OCI-LY1 (cell line): Measurements from ENCODE around the gene IRF2.

Source experiments
- H2AFZ ChIP-seq: fragments of 200-600 bp; sonication (generic), shearing (Covaris generic); 2 replicates; pipeline ENCODE4 v1.6.0; 2014; ENCODE audit warnings: antibody characterized with exemption, mild to moderate bottlenecking, low read length
- H3F3A ChIP-seq: fragments of 200-600 bp; sonication (generic), shearing (Covaris generic); 2 replicates; pipeline ENCODE4 v1.6.0; 2014; ENCODE audit warnings: mild to moderate bottlenecking, antibody characterized with exemption, low read length, moderate library complexity; ENCODE audit not compliant: insufficient read depth
- H3K27ac ChIP-seq: fragments of 200-600 bp; sonication (generic); 2 replicates; pipeline ENCODE4 v1.5.1; 2014; ENCODE audit warnings: low read length, mixed run types, mild to moderate bottlenecking, low read depth; ENCODE audit not compliant: poor library complexity, severe bottlenecking
- H3K27me3 ChIP-seq: fragments of 200-600 bp; sonication (generic); 2 replicates; pipeline ENCODE4 v1.6.0; 2014; ENCODE audit warnings: antibody characterized with exemption, mild to moderate bottlenecking, low read length, moderate library complexity; ENCODE audit not compliant: insufficient read depth
- H3K36me3 ChIP-seq: fragments of 200-600 bp; sonication (generic); 2 replicates; pipeline ENCODE4 v1.6.1; 2014; ENCODE audit warnings: mild to moderate bottlenecking, antibody characterized with exemption, low read length, moderate library complexity, mixed read lengths; ENCODE audit not compliant: insufficient read depth
- H3K4me1 ChIP-seq: fragments of 200-600 bp; sonication (generic); 2 replicates; pipeline ENCODE4 v1.5.1; 2014; ENCODE audit warnings: mild to moderate bottlenecking, low read length, moderate library complexity; ENCODE audit not compliant: insufficient read depth, severe bottlenecking
- H3K4me2 ChIP-seq: fragments of 200-600 bp; sonication (generic), shearing (Covaris generic); 2 replicates; pipeline ENCODE4 v1.6.1; 2014; ENCODE audit warnings: low read length
- H3K4me3 ChIP-seq: fragments of 200-600 bp; sonication (generic); 2 replicates; pipeline ENCODE4 v1.5.1; 2014; ENCODE audit warnings: low read length, low read depth, mild to moderate bottlenecking, mixed read lengths; ENCODE audit not compliant: poor library complexity, severe bottlenecking
- H3K79me2 ChIP-seq: fragments of 200-600 bp; shearing (Covaris generic); 2 replicates; pipeline ENCODE4 v1.6.1; 2016; ENCODE audit warnings: mixed run types, low read length, mixed read lengths; ENCODE audit not compliant: insufficient read depth
- H3K9ac ChIP-seq: fragments of 200-600 bp; sonication (generic), shearing (Covaris generic); 2 replicates; pipeline ENCODE4 v1.6.1; 2014; ENCODE audit warnings: mild to moderate bottlenecking, low read length, mixed read lengths
- H3K9me2 ChIP-seq: fragments of 200-600 bp; sonication (generic), shearing (Covaris generic); 2 replicates; pipeline ENCODE4 v1.6.1; 2014; ENCODE audit warnings: low read depth, mild to moderate bottlenecking, low read length, mixed read lengths
- H3K9me3 ChIP-seq: fragments of 200-600 bp; shearing (Covaris generic); 2 replicates; pipeline ENCODE4 v1.6.1; 2014; ENCODE audit warnings: low read length, mixed read lengths
- H4K20me1 ChIP-seq: fragments of 200-600 bp; sonication (generic), shearing (Covaris generic); 2 replicates; pipeline ENCODE4 v1.6.0; 2016; ENCODE audit warnings: mild to moderate bottlenecking, low read length; ENCODE audit not compliant: insufficient read depth
- EZH2 ChIP-seq: fragments of 200-600 bp; sonication (generic), shearing (Covaris generic); IDR thresholded peaks from 2 replicates; pipeline ENCODE4 v1.8.0; 2017; ENCODE audit warnings: borderline replicate concordance, mixed run types, mild to moderate bottlenecking, antibody characterized with exemption, low read length, moderate library complexity, mixed read lengths
- TF ChIP-seq, protein P1 (sequence below): fragments of 200-600 bp; sonication (generic), shearing (Covaris generic); IDR thresholded peaks from 2 replicates; pipeline ENCODE4 v1.5.1; 2017; ENCODE audit warnings: mild to moderate bottlenecking, antibody characterized with exemption, low read length, moderate library complexity, mixed read lengths

IRF2 gene

DNA sequence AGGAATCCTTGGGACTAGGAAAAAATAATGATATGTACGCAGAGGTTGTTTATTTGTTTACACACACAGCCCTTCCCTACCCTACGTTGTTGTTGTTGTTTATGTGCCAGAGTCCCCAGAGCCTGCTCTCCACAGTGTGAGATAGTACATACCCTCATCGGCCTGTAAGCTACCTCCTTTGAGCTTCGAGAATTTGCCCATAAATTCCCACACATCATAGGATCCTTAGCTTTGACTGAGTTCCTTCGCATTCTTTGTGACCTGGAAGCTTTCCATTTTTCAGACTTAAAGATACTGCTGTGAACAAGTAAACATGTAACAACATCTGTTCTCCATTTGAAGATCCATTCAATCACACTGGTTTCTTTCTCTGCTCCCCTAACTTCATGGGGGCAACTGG lies 114.5 kb downstream of the IRF2 start:
- Histone ChIP-seq H3K27me3 (no peaks in the 10 kb centered on the region), H4K20me1 (no peaks in the 10 kb centered on the region), H3K9me3 (no peaks in the 10 kb centered on the region), H3K79me2 (no peaks in the 10 kb centered on the region), H2AFZ (no peak overlapping the region), H3K36me3 (no peaks in the 10 kb centered on the region; the same call in 1 of the 2 replicates), H3K4me2 (no peak overlapping the region), H3F3A (no peaks in the 10 kb centered on the region), H3K4me1 (peaks cover 19% of the 10 kb centered on the region), H3K4me3 (no peak overlapping the region), H3K9me2 (no peaks in the 10 kb centered on the region), H3K27ac (no peak overlapping the region), H3K9ac (no peak overlapping the region)
- no peak for TF ChIP-seq EZH2
- TF ChIP-seq, protein P1, sequence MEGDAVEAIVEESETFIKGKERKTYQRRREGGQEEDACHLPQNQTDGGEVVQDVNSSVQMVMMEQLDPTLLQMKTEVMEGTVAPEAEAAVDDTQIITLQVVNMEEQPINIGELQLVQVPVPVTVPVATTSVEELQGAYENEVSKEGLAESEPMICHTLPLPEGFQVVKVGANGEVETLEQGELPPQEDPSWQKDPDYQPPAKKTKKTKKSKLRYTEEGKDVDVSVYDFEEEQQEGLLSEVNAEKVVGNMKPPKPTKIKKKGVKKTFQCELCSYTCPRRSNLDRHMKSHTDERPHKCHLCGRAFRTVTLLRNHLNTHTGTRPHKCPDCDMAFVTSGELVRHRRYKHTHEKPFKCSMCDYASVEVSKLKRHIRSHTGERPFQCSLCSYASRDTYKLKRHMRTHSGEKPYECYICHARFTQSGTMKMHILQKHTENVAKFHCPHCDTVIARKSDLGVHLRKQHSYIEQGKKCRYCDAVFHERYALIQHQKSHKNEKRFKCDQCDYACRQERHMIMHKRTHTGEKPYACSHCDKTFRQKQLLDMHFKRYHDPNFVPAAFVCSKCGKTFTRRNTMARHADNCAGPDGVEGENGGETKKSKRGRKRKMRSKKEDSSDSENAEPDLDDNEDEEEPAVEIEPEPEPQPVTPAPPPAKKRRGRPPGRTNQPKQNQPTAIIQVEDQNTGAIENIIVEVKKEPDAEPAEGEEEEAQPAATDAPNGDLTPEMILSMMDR, result no peak

DNA sequence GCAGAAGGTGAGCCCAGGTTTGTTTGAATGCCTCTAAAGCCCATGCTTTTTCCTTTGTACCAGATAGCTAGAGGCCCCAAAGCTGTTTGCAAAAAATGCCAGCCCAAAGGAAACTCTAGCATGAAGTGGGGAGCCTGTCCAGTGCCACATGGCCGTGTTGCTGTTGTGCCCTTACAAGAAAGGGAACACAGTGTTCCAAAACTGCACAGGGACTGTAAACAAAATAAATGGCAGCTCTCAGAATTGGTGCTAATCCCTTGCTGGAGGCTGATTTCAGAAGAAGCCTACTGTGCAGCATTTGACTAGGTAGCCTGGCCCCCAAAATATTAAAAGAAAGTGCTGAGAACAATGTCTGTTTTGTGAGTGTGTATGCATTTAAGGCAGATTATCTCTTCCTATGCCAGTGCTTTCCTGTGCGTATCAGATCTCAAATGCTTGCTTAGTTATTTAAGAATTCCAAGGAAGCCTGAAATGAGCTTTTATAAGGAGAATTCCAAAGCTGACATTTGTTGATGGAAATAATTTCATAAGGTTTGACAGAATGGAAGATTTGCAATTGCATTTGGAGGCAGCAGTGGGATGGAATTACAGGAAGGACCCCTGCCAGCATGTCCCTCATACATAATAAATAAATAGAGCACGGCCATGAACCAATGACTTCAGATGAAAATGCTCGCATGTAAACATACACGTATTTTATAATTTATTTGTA lies 115.7 kb downstream of the IRF2 start:
- no peak overlapping the region for H2AFZ ChIP-seq
- H3K36me3 ChIP-seq, result no peaks in the 10 kb centered on the region; the same call in 1 of the 2 replicates
- H3K9ac ChIP-seq, result no peak overlapping the region
- TF ChIP-seq EZH2, result no peak
- TF ChIP-seq, protein P1, result no peak
- H3K4me1 ChIP-seq, result peaks cover 21% of the 10 kb centered on the region
- no peak overlapping the region for H3K27ac ChIP-seq
- H3K4me2 ChIP-seq, result no peak overlapping the region
- no peaks in the 10 kb centered on the region for H3K79me2 ChIP-seq
- no peaks in the 10 kb centered on the region for H3K27me3 ChIP-seq
- no peaks in the 10 kb centered on the region for H4K20me1 ChIP-seq
- H3F3A ChIP-seq, result no peaks in the 10 kb centered on the region
- no peaks in the 10 kb centered on the region for H3K9me2 ChIP-seq
- H3K9me3 ChIP-seq, result no peaks in the 10 kb centered on the region
- no peak overlapping the region for H3K4me3 ChIP-seq

DNA sequence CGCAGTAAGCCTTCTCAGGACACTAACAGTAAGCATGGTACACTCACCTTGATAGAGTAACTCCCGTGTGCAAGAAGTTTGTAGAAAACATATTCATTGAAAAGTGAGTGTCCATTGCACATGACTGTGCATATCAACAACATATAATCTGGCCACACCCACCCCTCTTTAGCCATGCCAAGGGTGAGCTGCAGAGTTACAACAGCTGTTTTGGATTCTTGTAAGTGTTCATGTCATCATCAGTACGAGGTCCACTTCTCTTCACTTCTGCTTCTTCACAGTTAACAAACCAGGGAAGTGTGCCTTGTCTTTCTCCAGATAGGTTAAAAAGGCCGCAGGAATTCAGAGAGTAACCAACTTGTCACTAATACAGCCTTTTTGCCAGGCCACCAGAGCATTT lies 116.6 kb downstream of the IRF2 start:
- Histone ChIP-seq H3K9me2 (no peaks in the 10 kb centered on the region), H3K9ac (no peak overlapping the region), H3K27ac (no peak overlapping the region), H3K79me2 (no peaks in the 10 kb centered on the region), H2AFZ (no peak overlapping the region), H3K9me3 (no peaks in the 10 kb centered on the region), H3K4me2 (no peak overlapping the region), H3K36me3 (no peaks in the 10 kb centered on the region; the same call in 1 of the 2 replicates), H3F3A (no peaks in the 10 kb centered on the region), H4K20me1 (no peaks in the 10 kb centered on the region), H3K27me3 (no peaks in the 10 kb centered on the region), H3K4me1 (peaks cover 29% of the 10 kb centered on the region), H3K4me3 (no peak overlapping the region)
- no peak for TF ChIP-seq EZH2
- TF ChIP-seq, protein P1, result no peak
